Limb (tissue), 2 donors: ENCODE results near the gene OCA2.
A peak's percentile ranks its signal among the peaks of the same experiment; 100 is the strongest.
"Not testable (repeated sequence)": the region's sequence is repeated elsewhere in the genome, so short reads cannot be mapped to it uniquely, and the experiment has no call there.

Source experiments
- DNase-seq, 2 donors: peaks; one replicate each; pipeline ENCODE4 v3.0.0-alpha.2; 2016; ENCODE audit errors: extremely low spot score in 2 of 2

OCA2 gene

GRCh38 chr15:27734785-27735495, 364.2 kb downstream of the OCA2 start:
- no peak for DNase-seq

- DNase-seq, result no peak
These were observed 367.3 kb downstream of the OCA2 start for GRCh38 chr15:27731776-27732175.

DNA sequence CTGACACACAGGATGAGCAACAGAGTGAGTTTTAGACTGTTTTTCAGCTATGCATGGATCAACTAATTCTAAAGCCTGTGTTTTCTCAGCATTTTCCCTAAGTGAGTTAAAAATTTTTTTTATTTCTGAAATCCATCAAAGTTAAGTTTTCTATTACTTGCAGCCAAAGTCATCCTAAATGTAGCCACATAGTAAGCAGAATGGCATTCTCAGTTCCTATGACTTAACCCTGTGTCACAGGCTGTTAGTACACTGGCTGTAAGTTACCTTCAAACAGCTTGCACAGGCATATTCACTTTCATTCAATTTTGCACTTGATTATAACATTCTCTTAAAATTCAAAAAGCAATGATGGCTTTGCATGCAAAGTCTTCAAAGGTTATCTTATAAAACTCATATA, 368.2 kb downstream of the OCA2 start:
- no peak for DNase-seq

DNA sequence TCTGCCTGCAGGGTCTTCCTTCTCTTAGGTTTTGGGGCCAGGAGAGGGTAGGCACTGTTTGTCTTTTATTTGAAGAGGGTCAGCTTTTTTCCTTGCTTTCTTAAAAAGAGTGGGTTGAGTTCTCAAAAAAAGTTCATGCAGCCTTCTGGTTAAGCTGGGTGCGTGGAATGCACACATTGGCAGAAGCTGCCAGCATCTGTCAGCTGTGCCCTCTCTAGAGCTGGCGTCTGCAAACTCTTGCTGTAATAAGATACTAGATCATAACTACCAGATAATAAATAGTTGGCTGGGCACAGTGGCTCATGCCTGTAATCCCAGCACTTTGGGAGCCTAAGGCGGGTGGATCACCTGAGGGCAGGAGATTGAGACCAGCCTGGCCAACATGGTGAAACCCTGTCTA, 373.4 kb downstream of the OCA2 start:
- peak in 1 of 2 donors; percentile 30 for DNase-seq

- no peak for DNase-seq
These were observed 375.3 kb downstream of the OCA2 start for GRCh38 chr15:27723821-27724220.

GRCh38 chr15:27722102-27722501, 377.0 kb downstream of the OCA2 start:
- no peak for DNase-seq

DNA sequence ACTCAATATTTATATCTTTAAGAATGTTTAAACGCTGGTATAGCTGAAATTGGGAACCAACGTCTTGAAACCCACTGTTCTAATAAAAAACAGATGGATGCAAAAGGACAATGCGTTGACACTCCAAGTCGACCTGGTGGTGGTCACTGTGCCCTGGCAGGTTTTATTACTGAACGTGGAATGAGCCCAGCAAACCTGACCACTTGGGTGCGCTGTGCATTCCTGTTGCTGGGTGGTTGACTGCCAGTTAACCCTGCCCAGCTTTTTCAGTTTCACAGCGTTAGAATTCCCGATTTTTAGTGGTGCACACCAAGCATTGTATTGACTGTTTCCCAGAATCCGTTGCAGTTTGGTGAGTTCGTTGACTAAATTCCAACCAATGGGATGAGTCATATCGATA, 384.4 kb downstream of the OCA2 start:
- DNase-seq, result no peak

DNA sequence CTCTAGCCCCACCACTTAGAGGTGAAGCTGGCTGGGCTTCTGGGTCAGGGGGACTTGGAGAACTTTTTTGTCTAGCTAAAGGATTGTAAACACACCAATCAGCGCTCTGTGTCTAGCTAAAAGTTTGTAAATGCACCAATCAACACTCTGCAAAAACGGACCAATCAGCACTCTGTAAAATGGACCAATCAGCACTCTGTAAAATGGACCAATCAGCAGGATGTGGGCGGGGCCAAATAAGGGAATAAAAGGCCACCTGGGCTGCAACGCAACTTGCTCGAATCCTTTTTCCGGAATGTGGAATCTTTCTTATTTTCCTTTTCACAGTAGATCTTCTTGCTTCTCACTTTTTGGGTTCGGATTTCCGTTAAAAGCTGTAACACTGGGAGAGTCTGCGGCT, 385.3 kb downstream of the OCA2 start:
- not testable (repeated sequence) for DNase-seq

GRCh38 chr15:27707257-27707656, 391.9 kb downstream of the OCA2 start:
- no peak for DNase-seq

GRCh38 chr15:27706300-27706699, 392.8 kb downstream of the OCA2 start:
- DNase-seq, result no peak

- no peak for DNase-seq
These were observed 394.1 kb downstream of the OCA2 start for GRCh38 chr15:27705056-27705455.
